Cardiac muscle cell (in vitro differentiated cells and primary cell): Measurements from ENCODE around the gene MOB3B. TPM values are rescaled to one million over a fixed set of nuclear protein-coding genes. Genes with fewer than 3 reads are reported as not detected.

ENCODE experiments used
- DNase-seq, 2 donors: peaks; one replicate each; pipeline versions ENCODE4 v3.0.0 to v3.0.0-alpha.2; 2010 to 2017; ENCODE audit warnings: low read depth in 1 of 2, low spot score in 1 of 2
- H3K27ac ChIP-seq: fragments of 200-600 bp; sonication (generic); 2 replicates; pipeline ENCODE4 v1.5.1; 2016
- H3K27me3 ChIP-seq: fragments of 200-600 bp; sonication (generic); 2 replicates; pipeline ENCODE4 v1.6.0; 2016; ENCODE audit warnings: control low read depth
- H3K36me3 ChIP-seq: fragments of 200-600 bp; sonication (generic); 2 replicates; pipeline ENCODE4 v1.5.1; 2016; ENCODE audit warnings: control low read depth
- H3K4me1 ChIP-seq: fragments of 200-600 bp; sonication (generic); 2 replicates; pipeline ENCODE4 v1.8.1; 2017; ENCODE audit warnings: low read depth, mild to moderate bottlenecking, mixed run types
- H3K4me3 ChIP-seq: fragments of 200-600 bp; sonication (generic); 2 replicates; pipeline ENCODE4 v1.5.1; 2016; ENCODE audit warnings: mild to moderate bottlenecking
- H3K9me3 ChIP-seq: fragments of 200-600 bp; sonication (generic); 2 replicates; pipeline ENCODE4 v1.5.1; 2017; ENCODE audit warnings: low read depth, mild to moderate bottlenecking, control low read depth
- CTCF ChIP-seq: IDR thresholded peaks from 2 replicates; pipeline ENCODE4 v1.5.1; 2012; ENCODE audit warnings: low read depth, mild to moderate bottlenecking, low read length
- polyA plus RNA-seq: library from polyadenylated mRNA; unstranded; fragments of >200 nt; fragmentation: Nextera tagmentation; extraction: Ambion mirVana; gene quantifications from 2 replicates; pipeline ENCODE4 v1.2.1, GENCODE V29; 2016
- total RNA-seq: library from RNA; depleted of rRNA; stranded (reverse); fragments of >200 nt; gene quantifications from 2 replicates; pipeline ENCODE4 v1.2.3, GENCODE V29; 2016

Gene MOB3B
- total and polyA plus RNA-seq, 2 experiments from 2014 or later: 0.74 to 1.7 TPM

DNA sequence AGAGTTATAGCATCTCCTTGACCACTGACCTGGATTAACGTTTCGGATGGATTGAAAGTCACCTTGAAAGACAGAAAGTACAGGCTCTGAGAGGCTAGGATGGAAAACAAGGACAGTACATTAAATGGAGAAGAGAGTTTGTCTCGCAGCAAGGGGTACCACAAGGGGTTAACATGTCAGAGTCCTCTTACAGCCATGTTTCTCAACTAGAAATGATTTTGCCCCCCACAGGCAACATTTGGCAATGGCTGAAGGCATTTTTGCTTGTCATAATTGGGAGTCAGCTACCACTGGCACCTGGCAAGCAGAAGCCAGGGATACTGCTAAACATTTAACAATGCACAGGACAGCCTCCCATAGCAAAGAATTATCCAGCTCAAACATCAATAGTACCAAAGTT, 141.9 kb downstream of the MOB3B start:
- Histone ChIP-seq H3K27me3 (peaks cover 12% of the 10 kb centered on the region), H3K27ac (no peak overlapping the region), H3K4me3 (no peak overlapping the region), H3K9me3 (no peaks in the 10 kb centered on the region), H3K4me1 (peaks cover 25% of the 10 kb centered on the region), H3K36me3 (no peaks in the 10 kb centered on the region)
- no peak for DNase-seq
- TF ChIP-seq CTCF: no peak

GRCh38 chr9:27386571-27387091, 143.0 kb downstream of the MOB3B start:
- Histone ChIP-seq H3K9me3 (no peaks in the 10 kb centered on the region), H3K27ac (no peak overlapping the region), H3K4me3 (no peak overlapping the region), H3K27me3 (peaks cover 12% of the 10 kb centered on the region), H3K4me1 (peaks cover 21% of the 10 kb centered on the region), H3K36me3 (no peaks in the 10 kb centered on the region)
- DNase-seq: no peak
- TF ChIP-seq CTCF: no peak

- peaks cover 10% of the 10 kb centered on the region for H3K27me3 ChIP-seq
- H3K4me1 ChIP-seq: peaks cover 21% of the 10 kb centered on the region
- H3K36me3 ChIP-seq: no peaks in the 10 kb centered on the region
- H3K27ac ChIP-seq: no peak overlapping the region
- TF ChIP-seq CTCF: no peak
- peak in 1 of 2 donors; percentile 52 for DNase-seq
- no peak overlapping the region for H3K4me3 ChIP-seq
- H3K9me3 ChIP-seq: no peaks in the 10 kb centered on the region
These were observed 143.8 kb downstream of the MOB3B start for GRCh38 chr9:27385606-27386322.

- no peaks in the 10 kb centered on the region for H3K36me3 ChIP-seq
- peaks cover 21% of the 10 kb centered on the region for H3K4me1 ChIP-seq
- H3K27ac ChIP-seq: no peak overlapping the region
- H3K9me3 ChIP-seq: no peaks in the 10 kb centered on the region
- no peak overlapping the region for H3K4me3 ChIP-seq
- no peak for DNase-seq
- H3K27me3 ChIP-seq: peaks cover 9% of the 10 kb centered on the region
- no peak for TF ChIP-seq CTCF
These were observed 145.2 kb downstream of the MOB3B start for GRCh38 chr9:27384262-27385014.

DNA sequence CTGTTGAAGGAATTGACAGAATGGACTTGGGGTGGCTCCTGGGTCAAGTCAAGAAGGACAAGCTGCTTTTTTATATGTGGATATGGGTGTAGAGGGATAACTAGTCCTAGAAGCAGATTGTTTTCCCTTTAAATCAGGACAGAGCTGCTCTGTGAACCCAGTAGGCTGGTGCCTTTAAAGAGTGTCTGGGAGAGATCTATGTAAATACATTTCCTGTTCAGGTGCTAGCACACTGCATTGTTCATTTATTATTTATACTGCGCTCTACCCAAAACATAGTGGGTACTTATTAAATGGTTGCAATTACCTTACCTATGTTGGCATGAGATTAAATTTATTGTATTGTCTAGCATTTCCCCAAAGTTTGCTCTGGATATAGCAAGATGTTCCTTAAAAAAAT, 146.1 kb downstream of the MOB3B start:
- no peak overlapping the region for H3K4me3 ChIP-seq
- peaks cover 9% of the 10 kb centered on the region for H3K27me3 ChIP-seq
- no peak for DNase-seq
- peaks cover 21% of the 10 kb centered on the region for H3K4me1 ChIP-seq
- H3K36me3 ChIP-seq: no peaks in the 10 kb centered on the region
- no peak overlapping the region for H3K27ac ChIP-seq
- TF ChIP-seq CTCF: no peak
- no peaks in the 10 kb centered on the region for H3K9me3 ChIP-seq
